Vagina (tissue), 2 donors: Measurements from ENCODE around the gene ULK4. TPM values are rescaled to one million over a fixed set of nuclear protein-coding genes. Genes with fewer than 3 reads are reported as not detected.

ENCODE experiments used
- DNase-seq, 2 donors: peaks; one replicate each; pipeline ENCODE4 v3.0.0-alpha.2; 2017; ENCODE audit errors: extremely low spot score in 2 of 2
- H3K27ac ChIP-seq: fragments of 200-600 bp; sonication (generic); one replicate; pipeline ENCODE4 v1.5.1; 2019
- H3K27me3 ChIP-seq: fragments of 200-600 bp; sonication (generic); one replicate; pipeline ENCODE4 v1.5.1; 2019
- H3K36me3 ChIP-seq, 2 donors: fragments of 200-600 bp; sonication (generic); one replicate each; pipeline ENCODE4 v1.5.1; 2017 to 2019
- H3K4me1 ChIP-seq: fragments of 200-600 bp; sonication (generic); one replicate; pipeline ENCODE4 v1.5.1; 2019
- H3K4me3 ChIP-seq, 2 donors: fragments of 200-600 bp; sonication (generic); 1 replicate in 1 of 2; 2 replicates in 1 of 2; pipeline ENCODE4 v1.5.1; 2016 to 2019
- H3K9me3 ChIP-seq: fragments of 200-600 bp; sonication (generic); one replicate; pipeline ENCODE4 v1.5.1; 2019
- CTCF ChIP-seq, 3 experiments: fragments of 450-650 bp in 2 of 3; fragments of 200-600 bp in 1 of 3; sonication (generic) in 1 of 3; IDR thresholded peaks; one replicate each; pipeline ENCODE4 v1.5.1; 2017 to 2019; ENCODE audit warnings: antibody characterized with exemption in 3 of 3, mild to moderate bottlenecking in 2 of 3, moderate library complexity in 2 of 3
- POLR2A ChIP-seq, 2 donors: fragments of 450-650 bp; IDR thresholded peaks; one replicate each; pipeline ENCODE4 v1.6.1; 2017; ENCODE audit warnings: antibody characterized with exemption in 2 of 2, mild to moderate bottlenecking in 2 of 2, moderate library complexity in 2 of 2
- POLR2AphosphoS5 ChIP-seq, 2 donors: sonication (generic); formaldehyde crosslinking; IDR thresholded peaks; one replicate each; pipeline ENCODE4 v1.9.0; 2017; ENCODE audit warnings: antibody characterized with exemption in 2 of 2, mild to moderate bottlenecking in 2 of 2, low read depth in 1 of 2; ENCODE audit not compliant: insufficient read depth in 1 of 2
- intact Hi-C: fragments of 100-400 bp; cut with DNase I; formaldehyde crosslinking; loops from one replicate; pipeline ENCODE4 v1.15.1; 2023
- total RNA-seq: library from RNA; depleted of rRNA; stranded (reverse); fragments of >200 nt; gene quantifications from one replicate; pipeline ENCODE4 v1.2.3, GENCODE V29; 2016

The ULK4 gene
- total RNA-seq, 1 donor from 2014 or later, result 24.1 TPM

DNA sequence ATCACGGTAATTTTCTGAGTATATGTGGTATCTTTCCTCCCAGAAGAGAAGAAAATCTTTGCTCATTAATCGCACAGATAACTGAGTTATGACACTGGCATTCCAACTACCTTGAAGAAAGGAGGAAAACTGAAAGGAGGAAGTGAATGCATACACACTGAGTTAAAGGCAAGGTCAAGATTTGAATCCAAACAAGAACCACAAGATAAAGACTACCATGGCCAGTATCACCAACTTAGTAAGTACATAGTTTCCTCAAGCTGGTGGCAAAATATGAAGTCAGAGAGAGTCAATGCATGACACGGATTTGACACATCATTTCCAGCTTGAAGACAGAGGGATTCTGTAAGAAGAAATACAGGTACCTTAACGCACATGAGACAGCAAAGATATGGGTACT lies 287.5 kb downstream of the ULK4 start:
- intact Hi-C loops, result no loop called here
- H3K9me3 ChIP-seq, result no peaks in the 10 kb centered on the region
- H3K27ac ChIP-seq, result no peak overlapping the region
- TF ChIP-seq CTCF (IDR thresholded peaks at IDR 0.05), result no peak
- no peak for TF ChIP-seq POLR2A (IDR thresholded peaks at IDR 0.05)
- TF ChIP-seq POLR2AphosphoS5 (IDR thresholded peaks at IDR 0.05; ENCODE audit: insufficient read depth in 1 of 2, low read depth in 1 of 2), result no peak
- no peaks in the 10 kb centered on the region for H3K36me3 ChIP-seq
- DNase-seq, result no peak
- no peak overlapping the region for H3K4me3 ChIP-seq
- no peaks in the 10 kb centered on the region for H3K4me1 ChIP-seq
- no peaks in the 10 kb centered on the region for H3K27me3 ChIP-seq

GRCh38 chr3:41673650-41674049 lies 288.3 kb downstream of the ULK4 start:
- H3K4me1 ChIP-seq, result no peaks in the 10 kb centered on the region

GRCh38 chr3:41668379-41668778 lies 293.5 kb downstream of the ULK4 start:
- H3K4me3 ChIP-seq, result no peak overlapping the region
- TF ChIP-seq CTCF (IDR thresholded peaks at IDR 0.05), result no peak
- no peak for TF ChIP-seq POLR2AphosphoS5 (IDR thresholded peaks at IDR 0.05; ENCODE audit: insufficient read depth in 1 of 2, low read depth in 1 of 2)
- no peak for TF ChIP-seq POLR2A (IDR thresholded peaks at IDR 0.05)
- no peaks in the 10 kb centered on the region for H3K9me3 ChIP-seq
- intact Hi-C loops, result no loop called here
- DNase-seq, result no peak
- H3K27me3 ChIP-seq, result no peaks in the 10 kb centered on the region
- H3K27ac ChIP-seq, result no peak overlapping the region
- no peaks in the 10 kb centered on the region for H3K36me3 ChIP-seq
- no peaks in the 10 kb centered on the region for H3K4me1 ChIP-seq

More at GRCh38 chr3:41673650-41674049, 288.3 kb downstream of the ULK4 start:
- Histone ChIP-seq H3K9me3 (no peaks in the 10 kb centered on the region), H3K27me3 (no peaks in the 10 kb centered on the region), H3K36me3 (no peaks in the 10 kb centered on the region), H3K27ac (no peak overlapping the region), H3K4me3 (no peak overlapping the region)
- TF ChIP-seq CTCF (IDR thresholded peaks at IDR 0.05) (no peak), POLR2A (IDR thresholded peaks at IDR 0.05) (no peak), POLR2AphosphoS5 (IDR thresholded peaks at IDR 0.05; ENCODE audit: insufficient read depth in 1 of 2, low read depth in 1 of 2) (no peak)
- intact Hi-C loops, result no loop called here
- no peak for DNase-seq

DNA sequence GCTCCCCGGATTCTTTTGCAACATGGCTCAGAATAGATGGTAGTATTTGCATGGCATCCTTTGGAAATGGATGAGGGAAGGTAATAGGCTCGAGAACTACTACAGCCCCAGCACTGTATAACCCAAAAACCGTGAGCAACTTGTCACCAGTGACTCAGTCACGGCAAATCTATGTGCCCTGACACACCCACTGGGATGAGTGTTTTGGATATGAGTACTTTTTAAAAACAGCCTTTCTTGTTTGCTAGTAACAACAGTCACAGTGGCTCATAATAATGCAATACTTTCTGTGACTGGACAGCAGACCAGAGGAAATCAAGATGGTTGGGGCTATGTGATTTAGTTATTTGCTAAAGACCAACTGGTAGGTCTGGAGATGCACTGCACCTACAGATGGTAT lies 299.6 kb downstream of the ULK4 start:
- H3K9me3 ChIP-seq, result no peaks in the 10 kb centered on the region
- no peak for DNase-seq
- intact Hi-C loops, result no loop called here
- no peaks in the 10 kb centered on the region for H3K36me3 ChIP-seq
- H3K27me3 ChIP-seq, result no peaks in the 10 kb centered on the region
- no peak overlapping the region for H3K27ac ChIP-seq
- H3K4me3 ChIP-seq, result no peak overlapping the region
- no peak for TF ChIP-seq CTCF (IDR thresholded peaks at IDR 0.05)
- no peak for TF ChIP-seq POLR2AphosphoS5 (IDR thresholded peaks at IDR 0.05; ENCODE audit: insufficient read depth in 1 of 2, low read depth in 1 of 2)
- no peak for TF ChIP-seq POLR2A (IDR thresholded peaks at IDR 0.05)
- H3K4me1 ChIP-seq, result no peaks in the 10 kb centered on the region

- Histone ChIP-seq H3K9me3 (no peaks in the 10 kb centered on the region), H3K27ac (no peak overlapping the region), H3K36me3 (no peaks in the 10 kb centered on the region), H3K4me3 (no peak overlapping the region), H3K27me3 (no peaks in the 10 kb centered on the region), H3K4me1 (no peaks in the 10 kb centered on the region)
- DNase-seq, result no peak
- intact Hi-C loops, result no loop called here
- TF ChIP-seq CTCF (IDR thresholded peaks at IDR 0.05) (no peak), POLR2AphosphoS5 (IDR thresholded peaks at IDR 0.05; ENCODE audit: insufficient read depth in 1 of 2, low read depth in 1 of 2) (no peak), POLR2A (IDR thresholded peaks at IDR 0.05) (no peak)
Observed at GRCh38 chr3:41661796-41662195, 300.1 kb downstream of the ULK4 start.
